OCI-LY3 (cell line): ENCODE results near the gene GNAL.

Experiments used
- CTCF ChIP-seq: fragments of 200-600, 300-600 bp; sonication (generic); IDR thresholded peaks from 2 replicates; pipeline ENCODE4 v1.5.1; 2014; ENCODE audit warnings: antibody characterized with exemption, low read length, low read depth
- EZH2phosphoT487 ChIP-seq: fragments of 200-600 bp; shearing (Covaris generic); IDR thresholded peaks from 2 replicates; pipeline ENCODE4 v1.6.1; 2018; ENCODE audit warnings: antibody characterized with exemption, mixed run types, low read depth

- TF ChIP-seq CTCF (no peak), EZH2phosphoT487 (no peak)
Observed at GRCh38 chr18:11839556-11839955, 150.5 kb downstream of the GNAL start.
